Measurements from ENCODE around the gene TMEM126B. TPM values are rescaled to one million over a fixed set of nuclear protein-coding genes. Genes with fewer than 3 reads are reported as not detected.
A peak's percentile ranks its signal among the peaks of the same experiment; 100 is the strongest.

TMEM126B gene
- total and polyA plus RNA-seq, 7 donors: 39.3 to 108 (median 75.1) TPM

DNA sequence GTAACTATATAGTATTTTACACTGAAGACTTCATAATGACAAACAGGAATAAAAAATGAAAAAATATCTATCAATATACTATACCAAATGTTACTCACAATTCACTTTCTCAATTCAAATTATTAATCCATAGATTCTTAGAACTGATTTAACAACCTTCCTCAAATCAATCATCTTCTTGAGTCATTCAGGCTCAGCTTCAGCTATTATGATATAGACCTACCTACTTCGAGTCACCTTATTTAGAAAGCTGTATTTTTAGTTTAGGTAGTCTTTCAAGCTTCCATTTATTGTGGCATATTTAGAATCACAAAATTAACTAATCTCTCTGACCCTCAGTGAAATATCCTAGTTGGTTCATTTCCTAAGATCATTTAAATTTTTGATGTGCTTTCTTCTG is 28.4 kb downstream of the TMEM126B start:
- intact Hi-C loops (cut with DNase I): no loop called here
- H3K36me3 ChIP-seq: peaks cover 0 to 78% (median 9%) of the 10 kb centered on the region in 4 donors
- no peak for DNase-seq
- no peak overlapping the region for H3K4me3 ChIP-seq
- WGBS, 2 donors: 85 to 92% methylated on average over 1 of the region's 1 CpG
- no peak overlapping the region for H3K27ac ChIP-seq
- H3K9me3 ChIP-seq: no peaks in the 10 kb centered on the region
- H3K27me3 ChIP-seq: no peaks in the 10 kb centered on the region
- TF ChIP-seq, protein P1, sequence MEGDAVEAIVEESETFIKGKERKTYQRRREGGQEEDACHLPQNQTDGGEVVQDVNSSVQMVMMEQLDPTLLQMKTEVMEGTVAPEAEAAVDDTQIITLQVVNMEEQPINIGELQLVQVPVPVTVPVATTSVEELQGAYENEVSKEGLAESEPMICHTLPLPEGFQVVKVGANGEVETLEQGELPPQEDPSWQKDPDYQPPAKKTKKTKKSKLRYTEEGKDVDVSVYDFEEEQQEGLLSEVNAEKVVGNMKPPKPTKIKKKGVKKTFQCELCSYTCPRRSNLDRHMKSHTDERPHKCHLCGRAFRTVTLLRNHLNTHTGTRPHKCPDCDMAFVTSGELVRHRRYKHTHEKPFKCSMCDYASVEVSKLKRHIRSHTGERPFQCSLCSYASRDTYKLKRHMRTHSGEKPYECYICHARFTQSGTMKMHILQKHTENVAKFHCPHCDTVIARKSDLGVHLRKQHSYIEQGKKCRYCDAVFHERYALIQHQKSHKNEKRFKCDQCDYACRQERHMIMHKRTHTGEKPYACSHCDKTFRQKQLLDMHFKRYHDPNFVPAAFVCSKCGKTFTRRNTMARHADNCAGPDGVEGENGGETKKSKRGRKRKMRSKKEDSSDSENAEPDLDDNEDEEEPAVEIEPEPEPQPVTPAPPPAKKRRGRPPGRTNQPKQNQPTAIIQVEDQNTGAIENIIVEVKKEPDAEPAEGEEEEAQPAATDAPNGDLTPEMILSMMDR (IDR thresholded peaks at IDR 0.05): no peak
- no peak for TF ChIP-seq EP300 (IDR thresholded peaks at IDR 0.05)
- no peak for TF ChIP-seq POLR2A (IDR thresholded peaks at IDR 0.05)
- TF ChIP-seq POLR2AphosphoS5 (IDR thresholded peaks at IDR 0.05): no peak
- peaks cover 0 to 41% (median 38%) of the 10 kb centered on the region in 4 donors for H3K4me1 ChIP-seq

- 52 to 60% methylated on average over 1 of the region's 1 CpG for WGBS, 2 donors
- Histone ChIP-seq H3K4me3 (no peak overlapping the region), H3K36me3 (peaks cover 0 to 82% (median 9%) of the 10 kb centered on the region in 4 donors), H3K27ac (no peak overlapping the region), H3K27me3 (no peaks in the 10 kb centered on the region), H3K9me3 (no peaks in the 10 kb centered on the region), H3K4me1 (peaks cover 0 to 55% (median 51%) of the 10 kb centered on the region in 4 donors)
- DNase-seq: no peak
- TF ChIP-seq POLR2AphosphoS5 (IDR thresholded peaks at IDR 0.05) (no peak), EP300 (IDR thresholded peaks at IDR 0.05) (no peak), POLR2A (IDR thresholded peaks at IDR 0.05) (no peak)
- TF ChIP-seq, protein P1 (IDR thresholded peaks at IDR 0.05): no peak
- intact Hi-C loops (cut with DNase I): no loop called here
These were observed 29.8 kb downstream of the TMEM126B start for GRCh38 chr11:85658180-85658579.

DNA sequence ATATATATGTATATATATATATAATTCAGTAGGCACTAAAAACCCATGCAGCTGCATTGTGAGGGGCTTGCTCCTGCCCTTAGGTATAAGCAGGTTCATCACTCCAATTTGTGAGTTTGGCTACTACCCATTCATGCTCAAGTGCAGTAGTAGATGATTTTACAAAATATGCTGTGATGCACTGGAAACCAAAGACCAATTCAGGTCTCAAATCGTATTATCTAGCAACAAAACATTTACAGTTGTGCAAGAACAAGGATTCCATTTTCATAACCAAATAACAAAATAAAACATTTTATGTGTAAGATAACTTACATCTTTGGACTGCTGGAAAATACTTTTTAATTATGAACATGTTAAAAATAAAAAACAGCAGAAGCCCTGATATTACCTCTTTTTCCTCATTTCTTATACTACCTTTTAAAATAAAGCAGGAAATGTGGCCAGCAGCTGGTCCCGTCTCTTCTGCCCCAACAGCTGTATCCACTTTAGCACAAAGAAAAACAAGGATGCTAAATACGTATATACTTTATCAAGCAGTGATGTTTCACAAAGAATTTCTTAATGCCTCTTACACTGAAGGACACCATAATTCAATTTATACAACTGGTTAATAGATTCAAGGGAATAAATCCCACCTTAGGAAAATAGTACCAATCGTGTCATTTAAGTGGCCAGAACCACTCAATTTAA is 33.7 kb downstream of the TMEM126B start:
- TF ChIP-seq POLR2A (IDR thresholded peaks at IDR 0.05) (no peak), POLR2AphosphoS5 (IDR thresholded peaks at IDR 0.05) (no peak), EP300 (IDR thresholded peaks at IDR 0.05) (no peak)
- TF ChIP-seq, protein P1 (IDR thresholded peaks at IDR 0.05): no peak
- intact Hi-C loops (cut with DNase I): loop anchor here (2.0 to 10.0 kb wide), 3 partner anchors 13 to 583 kb away; partner anchors contain the start of gene EED
- H3K4me3 ChIP-seq: peak overlapping the region; percentile 81 to 94 (median 90)
- no peaks in the 10 kb centered on the region for H3K27me3 ChIP-seq
- H3K9me3 ChIP-seq: no peaks in the 10 kb centered on the region
- peaks cover 0 to 44% (median 4%) of the 10 kb centered on the region in 4 donors for H3K36me3 ChIP-seq
- DNase-seq: no peak
- peaks cover 0 to 61% (median 53%) of the 10 kb centered on the region in 4 donors for H3K4me1 ChIP-seq
- WGBS, 2 donors: 2 to 13% methylated on average over 4 of the region's 4 CpGs
- peak overlapping the region in 2 of 4 donors; percentile 98 to 99 for H3K27ac ChIP-seq

DNA sequence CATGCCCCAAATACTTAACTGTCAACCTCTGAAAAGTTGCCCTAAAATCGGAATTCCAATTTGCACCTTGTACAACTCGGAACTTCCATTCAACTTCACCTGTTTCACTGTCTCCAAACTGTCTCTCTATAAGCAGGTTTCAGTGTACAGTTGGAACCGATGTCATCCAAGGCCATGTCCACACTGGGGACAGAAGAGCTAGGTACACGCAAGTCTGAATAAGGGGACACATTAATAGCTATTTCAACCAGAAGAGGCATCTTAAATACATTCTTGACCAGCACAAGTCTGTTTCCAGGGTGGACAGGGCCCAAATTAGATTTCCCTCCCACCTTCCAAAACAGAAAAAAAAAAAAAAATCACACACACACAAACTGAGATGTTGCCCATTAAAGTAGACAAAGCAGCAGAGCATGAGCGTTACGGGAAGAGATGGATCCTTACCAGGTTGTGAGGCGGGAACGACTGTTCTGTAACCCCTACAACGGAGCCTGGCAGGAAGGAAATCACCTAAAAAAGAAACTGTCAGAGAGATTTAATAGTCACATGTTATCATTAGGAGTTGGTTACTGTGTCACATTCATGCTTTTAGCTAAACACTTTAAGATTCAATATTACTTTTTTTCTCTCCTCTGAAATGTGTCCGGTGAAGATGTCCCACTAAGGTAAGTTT is 34.8 kb downstream of the TMEM126B start:
- no peak for TF ChIP-seq POLR2A (IDR thresholded peaks at IDR 0.05)
- TF ChIP-seq, protein P1 (IDR thresholded peaks at IDR 0.05): no peak
- TF ChIP-seq EP300 (IDR thresholded peaks at IDR 0.05): no peak
- TF ChIP-seq POLR2AphosphoS5 (IDR thresholded peaks at IDR 0.05): no peak
- Histone ChIP-seq H3K27me3 (no peaks in the 10 kb centered on the region), H3K9me3 (no peaks in the 10 kb centered on the region), H3K4me3 (peak overlapping the region; percentile 81 to 94 (median 90)), H3K36me3 (peaks cover 0 to 35% (median 0%) of the 10 kb centered on the region in 4 donors), H3K27ac (peak overlapping the region; percentile 96 to 99 (median 98)), H3K4me1 (peaks cover 0 to 54% (median 48%) of the 10 kb centered on the region in 4 donors)
- intact Hi-C loops (cut with DNase I): loop anchor here (2.0 to 10.0 kb wide), 3 partner anchors 14 to 582 kb away; partner anchors contain the start of gene EED
- DNase-seq: no peak
- 1 to 5% methylated on average over 10 of the region's 10 CpGs for WGBS, 2 donors

All from sigmoid colon (tissue), 7 donors.